GM12865 (cell line): ENCODE data around the gene PIR.

ENCODE experiments used
- DNase-seq: peaks from one replicate; pipeline ENCODE4 v3.0.0; 2010; ENCODE audit warnings: low read depth
- H3K4me3 ChIP-seq: 2 replicates; pipeline ENCODE4 v1.5.1; 2011; ENCODE audit warnings: mild to moderate bottlenecking, low read depth, low read length, control low read depth
- CTCF ChIP-seq: IDR thresholded peaks from 2 replicates; pipeline ENCODE4 v1.5.1; 2011; ENCODE audit warnings: low read length, control low read depth, low read depth, inconsistent platforms; ENCODE audit not compliant: insufficient read depth; ENCODE audit errors: missing control alignments

PIR gene

GRCh38 chrX:15434205-15434604 lies 58.9 kb downstream of the PIR start:
- DNase-seq: no peak
- no peak for TF ChIP-seq CTCF

GRCh38 chrX:15430584-15430983 lies 62.5 kb downstream of the PIR start:
- no peak for TF ChIP-seq CTCF
- H3K4me3 ChIP-seq: no peak overlapping the region
- DNase-seq: no peak

More at GRCh38 chrX:15434205-15434604, 58.9 kb downstream of the PIR start:
- no peak overlapping the region for H3K4me3 ChIP-seq

- no peak for DNase-seq
- no peak for TF ChIP-seq CTCF
These were observed 63.1 kb downstream of the PIR start for GRCh38 chrX:15430076-15430475.

GRCh38 chrX:15425024-15425423 lies 68.1 kb downstream of the PIR start:
- no peak for TF ChIP-seq CTCF
- no peak for DNase-seq
- H3K4me3 ChIP-seq: no peak overlapping the region

More at GRCh38 chrX:15430076-15430475, 63.1 kb downstream of the PIR start:
- H3K4me3 ChIP-seq: no peak overlapping the region

DNA sequence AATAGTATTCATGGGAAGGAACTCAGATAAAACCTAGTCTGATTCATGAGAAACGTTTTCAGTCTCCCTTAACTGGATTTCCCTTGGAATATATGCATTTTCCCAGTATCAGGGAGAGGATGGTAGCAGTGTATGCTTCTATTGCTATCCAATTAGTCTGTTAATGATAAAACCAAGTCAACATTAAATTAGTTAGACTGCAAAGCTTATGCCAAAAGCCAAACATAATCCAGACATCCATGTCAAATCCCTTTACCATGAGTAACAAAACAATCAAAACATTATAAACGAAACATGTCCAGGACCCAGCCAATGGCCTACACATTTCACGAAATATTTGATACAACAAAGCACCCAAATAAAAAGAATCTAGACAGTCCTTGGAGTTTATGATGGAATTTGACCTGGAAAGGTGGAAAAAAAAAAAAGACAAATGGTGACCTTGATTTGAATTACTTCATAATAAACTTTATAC lies 74.4 kb downstream of the PIR start:
- no peak overlapping the region for H3K4me3 ChIP-seq
- no peak for TF ChIP-seq CTCF
- no peak for DNase-seq

GRCh38 chrX:15418041-15418706 lies 75.0 kb downstream of the PIR start:
- no peak overlapping the region for H3K4me3 ChIP-seq
- TF ChIP-seq CTCF: no peak
- no peak for DNase-seq
